ENCODE data around the gene TUBG2.

- TF ChIP-seq CTCF (IDR thresholded peaks at IDR 0.05), result no peak
- TF ChIP-seq POLR2A (IDR thresholded peaks at IDR 0.05), result no peak
These were observed 41.1 kb upstream of the TUBG2 start for GRCh38 chr17:42617956-42618431.

All from thyroid gland (tissue), 4 donors.